ENCODE measurements around the gene FAHD2A.
"Not testable (repeated sequence)": the region's sequence is repeated elsewhere in the genome, so short reads cannot be mapped to it uniquely, and the experiment has no call there.

The FAHD2A gene

GRCh38 chr2:95435872-95436209, 33.3 kb downstream of the FAHD2A start:
- DNase-seq (ENCODE audit: low read depth in 3 of 3): not testable (repeated sequence)

DNA sequence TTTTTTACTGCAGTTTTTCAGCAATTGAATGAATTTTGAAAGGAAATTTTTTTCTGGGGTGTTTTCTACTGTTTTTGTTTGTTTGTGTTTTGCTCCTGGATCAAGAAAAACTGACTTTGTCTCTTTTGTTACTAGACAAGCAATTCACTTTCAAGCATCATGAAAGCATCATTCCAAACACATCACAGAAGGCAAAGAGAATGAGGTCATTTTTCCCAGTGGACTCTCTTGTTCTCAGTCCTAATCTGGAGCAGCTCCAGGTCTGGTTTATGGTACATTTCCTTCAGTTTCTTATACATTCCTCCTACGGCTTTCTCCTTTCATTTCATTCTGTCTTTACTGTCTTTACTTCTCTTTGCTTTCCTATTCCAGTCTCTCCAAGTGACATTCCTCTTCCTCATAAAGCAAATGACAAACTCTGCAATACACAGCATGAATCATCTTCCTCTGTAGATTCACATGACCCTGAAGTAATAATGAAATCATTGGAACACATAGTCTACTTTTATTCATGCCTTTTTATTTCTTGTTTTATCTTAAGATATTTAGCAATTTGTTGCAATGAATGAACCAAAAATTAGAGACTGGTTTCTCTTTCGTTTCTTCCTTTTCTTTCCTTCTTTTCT, 40.1 kb downstream of the FAHD2A start:
- not testable (repeated sequence) for DNase-seq (ENCODE audit: low read depth in 3 of 3)

DNA sequence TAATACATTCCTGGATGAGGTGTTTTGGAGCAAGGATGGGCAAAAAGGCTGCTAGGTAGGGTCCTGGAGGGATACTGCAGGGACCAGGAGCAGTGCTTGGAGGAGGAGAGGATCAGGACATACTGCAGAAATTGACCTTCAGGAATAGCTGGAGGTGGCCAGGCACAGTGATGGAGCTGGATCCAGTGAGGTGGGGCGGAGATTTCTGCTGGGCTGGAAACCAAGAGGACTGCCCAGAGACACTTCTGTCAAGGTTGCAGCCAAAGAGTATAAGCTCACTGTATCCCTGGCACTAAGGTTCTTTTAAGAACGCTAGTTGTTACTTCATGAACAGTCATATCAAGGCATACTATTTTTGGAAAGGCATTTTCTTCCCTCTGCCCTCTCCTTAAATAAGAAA, 42.8 kb downstream of the FAHD2A start:
- DNase-seq (ENCODE audit: low read depth in 3 of 3): not testable (repeated sequence)

DNA sequence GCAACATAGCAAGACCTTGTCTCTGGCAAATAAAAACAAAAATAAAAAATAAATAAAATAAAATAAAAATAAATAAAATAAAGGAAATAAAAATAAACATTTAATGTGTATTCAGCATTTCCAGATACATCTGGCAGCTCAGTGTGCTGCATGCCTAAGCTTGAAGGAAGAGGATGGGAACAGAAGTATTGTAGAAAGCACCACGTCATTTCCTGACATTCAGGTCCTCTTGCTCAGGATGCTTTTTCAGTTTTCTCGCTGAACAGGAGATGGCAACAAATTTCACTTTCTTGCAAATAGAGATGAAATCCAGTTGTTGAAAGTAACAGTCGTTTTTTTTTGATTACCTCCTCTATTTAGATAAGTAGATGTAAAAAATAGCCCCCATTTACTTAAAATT, 60.8 kb downstream of the FAHD2A start:
- DNase-seq (ENCODE audit: low read depth in 3 of 3): not testable (repeated sequence)

Data from stimulated activated CD4-positive, alpha-beta T cell treated with anti-CD3 and anti-CD28 coated beads, TNF-alpha, amount 100 ng/mL, for 48 hours (primary cell).